Activated CD8-positive, alpha-beta memory T cell treated with anti-CD3 and anti-CD28 coated beads for 48 hours (primary cell): ENCODE measurements around the gene ZNF292.
"Not testable (repeated sequence)": the region's sequence is repeated elsewhere in the genome, so short reads cannot be mapped to it uniquely, and the experiment has no call there.

ENCODE experiments used
- DNase-seq, 3 experiments: peaks; one replicate each; pipeline ENCODE4 v3.0.0-alpha.2; 2020; ENCODE audit warnings: low read depth in 2 of 3, low spot score in 2 of 3

Gene ZNF292

DNA sequence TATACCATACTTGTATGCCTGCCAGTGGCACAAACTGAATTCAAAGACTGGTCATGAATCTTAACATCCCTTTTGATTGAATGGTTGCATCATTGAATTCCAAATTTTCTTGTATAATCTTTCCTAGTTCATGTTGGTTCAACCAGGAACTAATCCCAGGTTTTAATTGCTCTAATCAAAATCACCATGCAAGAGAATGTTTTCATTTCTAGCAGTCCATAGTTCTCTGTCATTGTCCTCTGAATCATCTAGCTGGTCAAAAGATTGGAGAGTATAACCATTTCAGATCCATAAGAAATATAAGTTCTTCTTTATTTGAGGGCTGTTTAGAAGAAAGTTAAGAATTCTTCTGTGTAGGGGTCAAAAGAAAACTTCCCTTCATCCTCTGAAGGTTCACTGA, 57.2 kb downstream of the ZNF292 start:
- DNase-seq: no peak

GRCh38 chr6:87213364-87213763, 58.0 kb downstream of the ZNF292 start:
- no peak for DNase-seq

GRCh38 chr6:87214831-87215230, 59.5 kb downstream of the ZNF292 start:
- DNase-seq: no peak

DNA sequence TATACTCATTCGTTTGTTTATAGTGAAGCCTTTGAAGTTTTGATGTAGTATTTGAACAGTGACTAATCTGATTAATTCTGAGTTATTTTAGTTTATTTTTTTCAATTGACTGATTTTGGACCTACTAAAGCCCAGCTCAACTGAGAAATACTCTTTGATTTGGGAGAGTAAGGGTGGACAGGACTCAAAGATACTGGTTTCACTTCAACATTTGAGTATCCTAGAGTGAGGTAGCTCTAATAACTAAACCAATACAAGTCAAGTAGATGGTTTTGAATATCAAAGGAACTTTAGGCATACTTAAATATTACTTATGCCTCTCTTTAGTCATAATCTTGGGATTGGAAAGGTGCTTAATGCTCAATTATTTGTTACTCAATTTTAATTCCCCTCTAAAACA, 65.6 kb downstream of the ZNF292 start:
- no peak for DNase-seq

DNA sequence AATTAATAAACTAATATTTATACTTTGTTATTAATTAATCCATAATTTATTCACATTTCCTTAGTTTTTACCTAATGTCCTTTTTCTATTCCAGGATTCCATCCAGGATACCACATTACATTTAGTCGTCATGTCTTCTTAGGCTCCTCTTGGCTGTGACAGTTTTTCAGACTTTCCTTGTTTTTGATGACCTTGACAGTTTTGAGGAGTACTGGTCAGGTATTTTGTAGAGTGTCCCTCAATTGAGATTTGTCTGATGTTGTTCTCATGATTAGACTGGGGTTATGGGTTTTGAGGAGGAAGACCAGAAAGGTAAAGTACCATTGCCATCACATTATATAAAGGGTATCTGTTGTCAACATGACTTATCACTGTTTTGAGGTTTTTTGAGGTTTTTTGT, 67.3 kb downstream of the ZNF292 start:
- DNase-seq: no peak

DNA sequence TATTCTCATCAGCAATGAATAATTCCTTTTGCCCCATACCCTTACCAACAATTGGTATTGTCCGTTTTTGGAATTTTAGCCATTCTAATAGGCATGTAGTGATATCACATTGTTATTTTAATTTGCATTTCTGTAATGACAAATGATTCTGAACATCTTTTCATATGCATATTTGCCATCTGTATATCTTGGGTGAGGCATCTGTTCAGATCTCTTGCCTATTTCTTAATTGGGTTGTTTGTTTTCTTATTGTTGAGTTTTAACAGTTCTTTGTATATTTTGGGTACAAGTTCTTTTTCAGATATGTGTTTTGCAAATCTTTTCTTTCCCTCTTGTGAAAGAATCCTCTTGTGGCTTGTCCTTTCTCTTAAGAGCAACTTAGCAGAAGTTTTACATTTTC, 69.6 kb downstream of the ZNF292 start:
- DNase-seq: no peak

GRCh38 chr6:87225511-87225910, 70.1 kb downstream of the ZNF292 start:
- no peak for DNase-seq

DNA sequence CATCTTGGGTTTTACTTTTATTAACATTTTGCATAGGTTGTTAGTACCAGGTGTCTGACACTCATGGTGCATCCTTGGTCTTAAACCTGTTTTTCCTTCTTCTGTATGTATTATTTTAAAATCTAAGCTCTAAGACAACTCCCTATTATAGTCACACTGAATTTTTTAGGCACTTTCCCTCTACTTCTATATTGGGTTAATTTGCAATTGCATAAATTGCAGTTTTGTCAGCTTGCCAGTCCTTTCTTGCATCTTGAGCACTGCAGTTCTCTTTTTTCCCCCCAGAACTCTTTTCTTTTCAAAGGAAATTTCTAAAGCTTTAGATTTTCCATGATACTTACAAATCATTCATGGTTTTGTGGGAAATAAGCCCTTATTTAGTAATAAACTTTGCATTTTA, 70.6 kb downstream of the ZNF292 start:
- DNase-seq: no peak

GRCh38 chr6:87230801-87231200, 75.4 kb downstream of the ZNF292 start:
- DNase-seq: no peak

DNA sequence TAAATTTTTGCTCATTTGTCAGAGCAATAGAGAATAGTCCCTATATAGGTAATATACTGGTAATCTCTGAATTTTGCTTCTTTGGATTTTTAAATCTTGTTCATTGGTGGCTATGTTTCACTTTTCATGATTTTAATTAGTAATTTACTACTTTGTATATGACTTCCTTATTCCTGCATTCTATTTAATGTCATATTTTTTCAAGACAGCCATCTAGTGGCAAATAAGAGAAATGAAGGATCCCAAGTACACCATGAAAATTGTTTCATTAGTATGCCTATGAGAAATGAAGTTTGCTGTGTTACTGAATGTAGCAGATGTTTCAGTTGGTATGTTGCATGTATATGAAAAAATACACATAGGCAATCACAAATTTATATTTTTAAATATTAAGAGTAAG, 82.4 kb downstream of the ZNF292 start:
- DNase-seq: no peak

DNA sequence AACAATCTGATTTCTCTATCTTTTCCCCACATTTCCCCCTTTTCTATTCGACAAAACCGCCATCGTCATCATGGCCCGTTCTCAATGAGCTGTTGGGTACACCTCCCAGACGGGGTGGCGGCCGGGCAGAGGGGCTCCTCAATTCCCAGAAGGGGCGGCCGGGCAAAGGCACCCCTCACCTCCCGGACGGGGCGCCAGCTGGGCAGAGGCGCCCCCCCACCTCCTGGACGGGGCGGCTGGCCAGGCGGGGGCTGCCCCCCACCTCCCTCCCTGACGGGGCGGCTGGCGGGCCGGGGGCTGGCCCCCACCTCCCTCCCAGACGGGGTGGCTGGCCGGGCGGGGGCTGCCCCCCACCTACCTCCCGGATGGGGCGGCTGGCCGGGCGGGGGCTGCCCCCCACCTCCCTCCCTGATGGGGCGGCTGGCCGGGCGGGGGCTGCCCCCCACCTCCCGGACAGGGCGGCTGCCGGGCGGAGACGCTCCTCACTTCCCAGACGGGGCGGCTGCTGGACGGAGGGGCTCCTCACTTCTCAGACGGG, 83.8 kb downstream of the ZNF292 start:
- DNase-seq: not testable (repeated sequence)

DNA sequence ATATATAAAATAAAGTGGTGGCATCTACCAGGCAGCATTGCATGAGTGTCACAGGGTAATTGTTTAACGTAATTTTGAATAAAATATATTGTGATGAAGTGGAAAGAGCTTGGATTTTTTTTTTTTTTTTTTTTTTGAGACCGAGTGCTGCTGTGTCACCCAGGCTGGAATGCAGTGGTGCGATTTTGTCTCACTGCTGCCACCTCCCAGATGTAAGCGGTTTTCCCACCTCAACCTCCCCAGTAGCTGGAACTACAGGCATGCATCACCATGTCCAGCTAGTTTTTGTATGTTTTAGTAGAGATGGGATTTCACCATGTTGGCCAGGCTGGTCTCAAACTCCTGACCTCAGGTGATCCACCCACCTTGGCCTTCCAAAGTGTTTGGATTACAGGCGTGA, 85.9 kb downstream of the ZNF292 start:
- no peak for DNase-seq

GRCh38 chr6:87242311-87242710, 86.9 kb downstream of the ZNF292 start:
- DNase-seq: no peak

- no peak for DNase-seq
Measured at GRCh38 chr6:87243812-87244211, 88.4 kb downstream of the ZNF292 start.

- no peak for DNase-seq
Measured at GRCh38 chr6:87244380-87244779, 89.0 kb downstream of the ZNF292 start.

GRCh38 chr6:87250019-87250418, 94.7 kb downstream of the ZNF292 start:
- no peak for DNase-seq

DNA sequence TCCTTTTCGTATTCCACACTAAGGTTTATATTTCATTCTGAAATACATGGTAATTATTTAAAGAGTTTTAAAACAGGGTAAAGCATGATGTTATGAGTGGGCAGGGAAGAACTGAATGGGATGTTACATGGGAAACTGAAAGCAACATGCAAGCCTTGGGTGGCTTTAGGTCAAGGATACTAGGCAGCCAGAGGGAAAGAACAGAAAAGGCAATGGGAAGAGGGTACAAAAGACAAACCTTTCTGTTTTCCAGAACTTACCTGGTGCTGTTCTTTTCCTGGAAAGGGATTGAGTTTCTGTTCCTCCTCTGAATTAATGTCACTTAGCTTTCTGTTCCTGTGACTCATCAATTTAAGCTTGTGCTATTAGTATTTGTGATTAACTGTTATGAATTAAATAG, 95.9 kb downstream of the ZNF292 start:
- DNase-seq: no peak

GRCh38 chr6:87251725-87252124, 96.4 kb downstream of the ZNF292 start:
- DNase-seq: no peak

- no peak for DNase-seq
Measured at GRCh38 chr6:87257046-87257445, 101.7 kb downstream of the ZNF292 start.

DNA sequence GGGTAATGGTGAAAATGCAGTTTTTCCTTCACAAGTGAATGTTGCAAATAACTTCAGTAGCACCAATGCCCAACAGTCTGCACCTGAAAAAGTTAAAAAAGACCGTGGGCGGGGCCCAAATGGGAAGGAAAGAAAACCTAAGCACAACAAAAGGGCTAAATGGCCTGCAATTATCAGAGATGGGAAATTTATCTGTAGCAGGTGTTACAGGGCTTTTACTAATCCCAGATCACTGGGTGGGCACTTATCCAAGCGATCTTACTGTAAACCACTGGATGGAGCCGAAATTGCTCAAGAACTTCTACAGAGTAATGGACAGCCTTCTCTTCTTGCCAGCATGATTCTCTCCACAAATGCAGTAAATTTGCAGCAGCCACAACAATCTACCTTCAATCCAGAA, 102.2 kb downstream of the ZNF292 start:
- DNase-seq: no peak

DNA sequence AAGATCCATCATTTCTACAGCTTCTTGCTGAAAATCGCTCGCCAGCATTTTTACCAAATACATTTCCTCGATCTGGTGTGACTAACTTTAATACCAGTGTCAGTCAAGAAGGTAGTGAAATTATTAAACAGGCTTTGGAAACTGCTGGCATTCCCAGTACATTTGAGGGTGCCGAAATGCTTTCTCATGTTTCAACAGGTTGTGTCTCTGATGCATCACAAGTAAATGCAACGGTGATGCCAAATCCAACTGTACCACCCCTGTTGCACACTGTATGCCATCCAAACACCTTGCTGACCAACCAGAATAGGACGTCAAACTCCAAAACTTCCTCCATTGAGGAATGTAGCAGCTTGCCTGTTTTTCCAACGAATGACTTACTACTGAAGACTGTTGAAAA, 102.6 kb downstream of the ZNF292 start:
- no peak for DNase-seq

DNA sequence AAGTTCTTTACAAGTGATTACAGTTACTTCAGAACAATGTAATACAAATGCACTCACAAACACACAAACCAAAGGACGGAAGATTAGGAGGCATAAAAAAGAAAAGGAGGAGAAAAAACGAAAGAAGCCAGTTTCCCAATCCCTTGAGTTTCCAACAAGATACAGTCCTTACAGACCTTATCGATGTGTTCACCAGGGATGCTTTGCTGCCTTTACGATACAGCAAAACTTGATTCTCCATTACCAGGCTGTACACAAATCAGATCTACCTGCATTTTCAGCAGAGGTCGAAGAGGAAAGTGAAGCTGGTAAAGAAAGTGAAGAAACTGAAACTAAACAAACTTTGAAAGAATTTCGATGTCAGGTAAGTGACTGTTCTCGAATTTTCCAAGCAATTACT, 104.4 kb downstream of the ZNF292 start:
- no peak for DNase-seq

DNA sequence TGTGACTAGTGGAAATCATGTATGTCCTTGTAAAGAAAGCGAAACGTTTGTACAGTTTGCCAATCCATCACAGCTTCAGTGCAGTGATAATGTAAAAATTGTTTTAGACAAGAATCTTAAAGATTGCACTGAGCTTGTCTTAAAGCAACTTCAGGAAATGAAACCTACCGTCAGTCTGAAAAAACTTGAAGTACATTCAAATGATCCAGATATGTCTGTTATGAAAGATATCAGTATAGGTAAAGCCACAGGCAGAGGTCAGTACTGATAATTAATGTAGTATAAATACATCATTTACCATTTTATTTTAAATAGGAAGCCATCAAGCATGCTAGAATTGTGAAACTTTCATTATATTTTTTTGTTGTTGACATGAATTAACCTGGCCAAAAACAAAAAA, 106.2 kb downstream of the ZNF292 start:
- DNase-seq: no peak

DNA sequence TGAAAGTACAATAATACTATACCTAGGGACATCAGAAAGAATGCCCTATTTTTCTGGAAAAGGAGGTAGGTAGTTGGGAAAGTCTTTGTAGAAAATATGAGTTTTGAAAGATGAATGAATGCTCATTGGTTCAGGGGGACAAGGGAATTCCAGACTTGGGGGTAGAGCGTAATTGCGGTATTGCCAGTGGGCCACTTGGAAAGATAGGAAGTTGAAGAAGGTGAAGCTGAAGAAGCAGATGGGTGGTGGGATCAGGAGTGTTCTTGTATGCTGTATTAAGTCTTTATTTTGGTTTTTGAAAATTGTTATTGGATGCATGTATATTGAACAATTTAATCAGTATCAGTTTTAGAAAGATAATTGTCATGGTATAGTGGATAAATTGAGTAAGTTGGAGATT, 109.1 kb downstream of the ZNF292 start:
- DNase-seq: no peak
